T-helper 2 cell (primary cell): ENCODE results near the gene SLC16A10.
"Not testable (repeated sequence)": the region's sequence is repeated elsewhere in the genome, so short reads cannot be mapped to it uniquely, and the experiment has no call there.

ENCODE experiments used
- DNase-seq, 5 experiments: peaks; one replicate each; pipeline versions ENCODE4 v3.0.0 to v3.0.0-alpha.2; 2012 to 2022
- total RNA-seq, 2 donors: gene quantifications; one replicate each; lab custom pipeline; 2026; lab: John Stamatoyannopoulos, UW

The SLC16A10 gene
- total RNA-seq, result 12.5 to 22.8 reads per million in 2 donors

GRCh38 chr6:111087106-111087835 lies at the start of gene SLC16A10:
Gene SLC16A10 (plus strand): TSS chr6:111087503. CDS start chr6:111087753, 250 bp downstream.
- peak; percentile 58 to 84 (median 75) for DNase-seq

DNA sequence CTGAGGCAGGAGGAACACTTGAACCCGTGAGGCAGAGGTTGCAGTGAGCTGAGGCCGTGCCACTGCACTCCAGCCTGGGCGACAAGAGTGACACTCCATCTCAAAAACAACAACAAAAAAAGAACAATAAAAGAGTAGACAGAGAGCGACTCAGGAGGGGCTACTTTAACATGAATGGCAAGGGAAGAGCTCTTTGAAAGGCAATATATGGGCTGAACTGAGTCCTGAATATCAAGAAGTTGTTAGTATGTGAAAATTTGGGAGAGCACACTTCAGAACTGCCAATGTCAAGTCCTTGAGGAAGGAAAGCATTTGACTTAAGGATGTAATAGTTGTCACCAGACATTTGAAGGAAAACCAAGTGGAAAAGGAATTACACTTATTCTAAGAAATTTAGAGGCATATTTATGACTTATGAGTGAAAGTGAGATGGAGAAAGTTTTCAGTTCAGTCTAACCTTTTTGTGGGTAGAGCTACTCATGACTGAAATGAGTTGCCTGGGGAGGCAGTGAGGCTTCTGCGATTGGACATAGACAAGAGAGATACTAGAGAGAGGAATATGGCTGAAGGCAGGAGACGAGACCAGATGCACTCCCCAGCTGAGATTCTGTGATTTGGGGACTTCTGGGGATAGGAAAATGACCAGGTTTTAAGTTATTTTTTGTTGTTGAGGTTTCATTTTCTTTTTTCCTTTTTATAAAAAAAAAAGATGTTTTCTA lies 48.6 kb upstream of the SLC16A10 start:
- peak in 1 of 5 experiments; percentile 54 for DNase-seq

- no peak for DNase-seq
Observed at GRCh38 chr6:111041917-111042316, 45.4 kb upstream of the SLC16A10 start.

DNA sequence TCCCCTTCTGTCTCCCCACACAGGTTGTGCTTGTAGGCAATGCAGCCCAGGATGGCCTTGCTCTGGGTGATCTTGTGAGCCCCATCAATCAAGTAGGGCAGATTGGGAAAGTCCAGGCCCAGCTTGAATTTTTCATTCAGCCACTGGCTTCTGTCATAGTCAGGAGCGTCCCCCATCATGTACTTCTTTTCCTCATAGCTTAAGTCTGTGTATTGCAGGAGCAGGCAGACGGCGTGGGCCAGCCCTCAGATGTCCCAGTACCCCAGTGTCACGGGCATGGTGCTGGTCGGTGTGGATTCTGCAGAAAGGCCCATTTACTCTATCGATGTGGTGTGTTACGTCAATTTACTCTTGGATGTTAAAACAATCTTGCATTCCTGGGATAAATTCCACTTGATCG lies 40.1 kb upstream of the SLC16A10 start:
- DNase-seq, result no peak

- no peak for DNase-seq
Observed at GRCh38 chr6:111050261-111051023, 36.9 kb upstream of the SLC16A10 start.

DNA sequence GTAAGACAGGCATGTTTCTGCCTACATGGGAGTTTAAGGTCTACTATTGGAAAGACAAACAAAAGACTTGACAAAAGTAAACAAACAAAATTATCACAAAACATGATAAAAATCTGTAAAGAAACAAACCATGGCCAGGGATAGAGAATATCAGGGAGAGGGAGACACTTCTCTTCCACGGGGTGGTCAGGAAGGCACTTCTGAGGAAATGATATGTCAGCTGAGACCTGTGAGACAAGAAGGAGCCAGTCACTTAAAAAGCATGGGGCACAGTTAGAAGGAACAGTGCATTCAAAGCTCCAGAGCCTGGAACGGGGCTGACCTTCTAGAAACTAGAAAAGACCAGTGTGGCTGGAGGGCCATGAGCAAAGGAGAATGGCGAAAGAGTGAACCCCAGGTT lies 35.1 kb upstream of the SLC16A10 start:
- DNase-seq, result no peak

- DNase-seq, result peak in 2 of 5 experiments; percentile 2 to 59
Observed at GRCh38 chr6:111057074-111057752, 30.1 kb upstream of the SLC16A10 start.

- DNase-seq, result no peak
Observed at GRCh38 chr6:111061508-111061907, 25.8 kb upstream of the SLC16A10 start.

DNA sequence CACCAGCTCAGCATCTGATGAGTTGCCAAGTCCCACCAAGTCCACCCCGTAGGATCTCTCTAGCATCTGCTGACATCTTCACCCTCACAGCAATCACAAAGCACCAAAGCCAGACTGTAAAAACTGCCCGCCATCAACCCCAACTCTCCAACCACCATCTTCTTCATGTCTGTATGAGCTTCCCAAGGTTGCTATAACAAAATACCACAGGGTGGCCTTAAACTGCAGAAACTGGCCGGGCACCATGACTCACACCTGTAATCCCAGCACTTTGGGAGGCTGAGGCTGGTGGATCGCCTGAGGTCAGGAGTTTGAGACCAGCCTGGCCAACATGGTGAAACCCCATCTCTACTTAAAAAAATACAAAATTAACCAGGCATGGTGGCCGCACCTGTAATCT lies 25.3 kb upstream of the SLC16A10 start:
- DNase-seq, result not testable (repeated sequence)

- DNase-seq, result not testable (repeated sequence)
Observed at GRCh38 chr6:111062860-111063259, 24.4 kb upstream of the SLC16A10 start.

DNA sequence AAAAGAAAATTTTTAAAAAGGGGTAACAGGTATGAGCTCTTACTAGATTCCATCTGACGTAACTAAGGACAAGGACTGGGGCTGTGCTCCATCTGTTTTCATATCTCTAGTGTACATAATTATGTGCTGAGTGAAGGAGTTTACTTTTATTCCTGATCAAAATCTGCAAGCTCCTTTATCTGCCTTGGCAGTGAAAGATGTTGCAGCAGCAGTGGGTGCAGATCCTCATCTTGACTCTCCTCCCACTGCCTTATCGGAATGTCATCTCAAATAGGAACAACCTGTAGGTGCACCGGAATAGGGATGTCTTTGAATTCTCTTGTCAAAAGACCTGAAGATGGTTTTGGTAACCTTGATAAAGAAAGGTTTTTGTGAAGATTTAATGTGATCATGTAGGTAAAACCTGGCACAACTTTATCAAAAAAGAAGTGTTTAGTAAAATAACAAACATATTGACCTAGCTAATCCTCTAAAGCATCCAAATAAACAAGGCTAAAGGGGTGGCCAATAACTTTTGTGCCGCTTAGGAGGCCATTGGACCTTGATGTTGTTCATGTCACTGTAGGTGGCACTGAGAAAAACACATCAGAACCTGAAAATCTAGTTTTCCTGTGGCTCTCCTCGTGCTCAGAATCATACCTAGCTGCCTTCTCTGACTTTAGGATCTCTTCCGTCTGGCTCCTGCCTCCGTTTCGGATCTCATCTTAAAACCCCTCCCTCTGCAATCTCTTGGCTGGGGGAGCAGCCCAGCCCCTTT lies 19.0 kb upstream of the SLC16A10 start:
- DNase-seq, result no peak

DNA sequence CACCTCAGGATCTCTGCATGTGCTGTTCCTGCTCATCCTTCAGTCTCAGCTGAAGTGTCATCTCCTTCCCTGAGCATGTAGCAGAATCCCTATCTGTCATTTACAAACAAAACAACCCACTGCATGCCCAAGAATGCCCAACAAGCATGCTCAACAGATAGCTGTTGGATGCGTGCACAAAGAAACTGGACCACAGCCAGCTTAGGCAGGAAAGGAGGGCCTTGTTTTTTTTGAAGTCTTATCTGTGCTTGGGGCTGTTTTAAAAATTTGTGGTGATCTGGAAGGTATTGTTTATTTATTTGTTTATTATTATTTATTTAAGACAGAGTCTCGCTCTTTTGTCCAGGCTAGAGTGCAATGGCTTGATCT lies 18.5 kb upstream of the SLC16A10 start:
- DNase-seq, result no peak

DNA sequence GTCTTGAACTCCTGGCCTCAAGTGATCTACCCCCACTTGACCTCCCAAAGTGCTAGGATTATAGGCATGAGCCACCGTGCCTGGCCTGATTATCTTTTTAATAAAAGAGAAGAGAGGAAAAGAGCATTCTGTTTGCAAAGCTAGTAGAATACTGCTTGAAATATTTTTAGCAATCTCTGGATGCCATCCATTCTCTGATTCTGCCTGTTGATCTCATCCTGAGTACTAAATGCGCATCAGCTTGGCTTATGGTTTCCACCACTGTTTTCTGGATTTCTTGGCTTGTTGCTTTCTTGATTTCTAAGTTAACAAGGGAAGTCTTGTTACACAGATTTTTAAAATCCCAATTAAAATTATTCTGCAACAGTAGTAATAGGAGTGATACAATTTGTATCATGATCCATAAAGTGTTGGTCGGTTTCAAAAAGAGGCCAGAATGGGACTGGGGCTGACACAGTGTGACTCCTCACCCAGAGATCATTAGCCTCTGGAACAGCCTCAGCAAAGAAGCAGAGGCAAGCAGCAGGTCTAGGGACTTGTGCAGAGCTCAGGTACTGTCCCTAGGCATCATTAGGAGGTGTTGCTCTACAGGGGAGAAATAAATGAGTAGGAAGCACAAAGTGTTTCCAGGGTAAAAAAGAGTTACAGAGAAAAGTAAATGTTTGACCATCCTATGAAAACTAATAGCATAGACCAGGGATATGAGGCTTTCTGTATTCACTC lies 17.8 kb upstream of the SLC16A10 start:
- no peak for DNase-seq

- no peak for DNase-seq
Observed at GRCh38 chr6:111070105-111071005, 16.9 kb upstream of the SLC16A10 start.

DNA sequence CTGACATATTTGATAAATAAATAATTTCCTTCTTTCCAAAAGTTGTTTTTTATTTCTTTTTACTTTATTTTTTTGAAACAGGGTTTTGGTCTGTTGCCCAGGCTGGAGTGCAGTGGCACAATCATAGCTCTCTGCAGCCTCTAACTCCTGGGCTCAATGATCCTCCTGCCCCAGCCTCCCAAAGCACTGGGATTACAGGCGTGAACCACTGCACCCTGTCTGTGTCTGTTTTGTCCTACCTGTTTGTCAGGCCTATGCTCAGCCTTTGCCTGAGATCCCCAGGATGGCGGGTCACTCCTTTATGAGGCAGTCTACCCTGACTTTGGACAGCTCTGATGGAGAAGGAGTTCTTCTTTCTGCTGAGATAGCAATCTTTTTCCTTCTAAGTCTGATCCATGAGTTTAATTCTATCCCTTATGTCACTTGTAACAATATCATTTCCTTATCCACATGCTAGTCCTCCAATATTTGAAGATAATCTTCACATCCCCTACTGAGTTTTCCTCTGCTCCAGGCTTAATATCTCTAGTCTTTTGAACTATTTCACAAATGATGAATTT lies 14.4 kb upstream of the SLC16A10 start:
- DNase-seq, result no peak

- DNase-seq, result no peak
Observed at GRCh38 chr6:111074311-111074710, 13.0 kb upstream of the SLC16A10 start.

DNA sequence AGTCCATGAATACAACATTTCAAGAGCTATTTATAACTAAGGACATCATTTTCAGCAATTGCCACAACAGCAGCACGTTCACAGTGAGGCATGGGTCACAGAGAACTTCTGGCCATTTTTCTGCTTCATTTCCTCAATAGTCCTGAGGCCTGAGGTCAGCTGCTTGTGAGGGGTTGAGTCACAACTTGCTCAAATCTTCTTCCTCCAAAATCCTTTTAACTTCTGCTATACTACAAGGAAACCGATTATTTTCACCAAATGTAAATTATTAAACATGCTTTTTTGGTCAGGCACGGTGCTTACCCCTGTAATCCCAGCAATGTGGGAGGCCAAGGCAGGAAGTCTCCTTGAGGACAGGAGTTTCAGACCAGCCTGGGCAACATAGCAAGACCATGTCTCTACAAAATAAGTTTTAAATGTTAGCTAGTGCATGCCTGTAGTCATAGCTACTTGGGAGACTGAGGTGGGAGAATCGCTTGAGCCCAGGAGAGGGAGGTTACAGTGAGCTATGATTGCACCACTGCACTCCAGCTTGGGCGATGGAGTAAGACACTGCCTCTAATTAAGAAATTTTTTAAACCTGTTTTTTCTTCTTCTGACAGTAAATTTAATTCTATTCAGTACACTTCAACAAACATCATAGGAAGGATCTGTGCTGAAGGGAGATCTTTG lies 11.1 kb upstream of the SLC16A10 start:
- no peak for DNase-seq

GRCh38 chr6:111080698-111081097 lies 6.6 kb upstream of the SLC16A10 start:
- no peak for DNase-seq

DNA sequence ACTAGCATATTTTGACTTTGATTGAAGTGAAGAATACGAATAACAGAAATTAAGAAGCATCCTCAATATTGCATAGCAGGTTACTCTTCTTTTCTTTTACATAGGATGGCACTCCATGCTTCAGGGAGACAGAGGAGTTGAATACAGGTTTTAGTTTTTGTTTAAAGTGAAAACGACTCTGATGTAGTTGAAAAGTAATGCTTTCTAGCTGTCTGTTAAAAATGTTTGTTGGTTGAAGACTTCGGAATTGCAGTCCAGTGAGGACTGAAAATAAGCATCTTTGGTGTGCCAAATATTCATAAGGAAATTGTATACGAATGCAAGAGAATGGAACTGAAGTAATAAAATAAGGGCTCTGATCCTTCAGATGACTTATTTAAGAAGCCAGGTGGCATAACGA lies 618 bp upstream of the SLC16A10 start:
- DNase-seq, result no peak
